Renal cortex interstitium (tissue), 11 donors: ENCODE results near the gene HOXC4. TPM values are rescaled to one million over a fixed set of nuclear protein-coding genes. Genes with fewer than 3 reads are reported as not detected.
A peak's percentile ranks its signal among the peaks of the same experiment; 100 is the strongest.
"Not testable (repeated sequence)": the region's sequence is repeated elsewhere in the genome, so short reads cannot be mapped to it uniquely, and the experiment has no call there.

Experiments used
- DNase-seq, 11 donors: peaks; one replicate each; pipeline ENCODE4 v3.0.0-alpha.2; 2013; ENCODE audit warnings: low read depth in 9 of 11, low spot score in 4 of 11; ENCODE audit errors: extremely low read depth in 1 of 11
- polyA plus RNA-seq, 3 donors: library from polyadenylated mRNA; unstranded; fragments of 120-200 nt; gene quantifications; one replicate each; pipeline ENCODE4 v1.2.1, GENCODE V29; 2013; ENCODE audit not compliant: insufficient read length in 3 of 3

HOXC4 gene
- polyA plus RNA-seq, 3 donors: 53.9 to 76.1 (median 59.0) TPM

DNA sequence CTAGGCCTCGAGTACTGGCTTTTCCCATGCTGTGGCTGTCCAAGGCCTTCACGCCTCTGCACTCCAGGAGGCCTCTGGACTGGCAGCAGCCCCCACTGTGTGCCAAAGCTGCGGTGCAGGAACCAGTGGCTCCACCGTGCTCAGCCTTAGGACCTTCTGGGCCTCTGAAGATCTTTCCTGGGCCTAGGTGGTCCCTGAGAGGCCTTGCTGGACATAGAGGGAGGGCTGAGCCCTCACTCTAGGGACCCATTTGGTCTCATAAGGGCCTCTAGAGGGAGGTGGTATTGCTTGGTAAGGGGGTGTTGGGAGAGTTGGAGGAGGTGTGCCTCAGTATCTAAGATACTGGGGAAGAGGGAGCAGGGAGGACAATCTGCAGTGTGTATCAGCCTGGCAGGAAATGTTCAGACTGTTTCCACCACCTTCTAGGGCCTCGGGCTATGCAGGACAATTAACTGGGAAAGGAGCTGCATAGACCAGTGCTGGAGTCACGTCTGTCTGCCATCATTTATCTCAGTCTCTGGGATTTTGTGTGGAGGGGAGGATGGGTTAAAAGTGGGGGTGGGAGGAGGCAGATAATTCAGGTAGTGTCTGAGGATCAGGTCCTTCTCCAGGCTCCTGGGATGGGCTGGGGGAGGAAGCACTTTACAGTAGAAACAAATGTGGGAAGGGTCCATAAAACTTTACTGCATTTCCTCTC lies 17.9 kb upstream of the HOXC4 start:
- no peak for DNase-seq

DNA sequence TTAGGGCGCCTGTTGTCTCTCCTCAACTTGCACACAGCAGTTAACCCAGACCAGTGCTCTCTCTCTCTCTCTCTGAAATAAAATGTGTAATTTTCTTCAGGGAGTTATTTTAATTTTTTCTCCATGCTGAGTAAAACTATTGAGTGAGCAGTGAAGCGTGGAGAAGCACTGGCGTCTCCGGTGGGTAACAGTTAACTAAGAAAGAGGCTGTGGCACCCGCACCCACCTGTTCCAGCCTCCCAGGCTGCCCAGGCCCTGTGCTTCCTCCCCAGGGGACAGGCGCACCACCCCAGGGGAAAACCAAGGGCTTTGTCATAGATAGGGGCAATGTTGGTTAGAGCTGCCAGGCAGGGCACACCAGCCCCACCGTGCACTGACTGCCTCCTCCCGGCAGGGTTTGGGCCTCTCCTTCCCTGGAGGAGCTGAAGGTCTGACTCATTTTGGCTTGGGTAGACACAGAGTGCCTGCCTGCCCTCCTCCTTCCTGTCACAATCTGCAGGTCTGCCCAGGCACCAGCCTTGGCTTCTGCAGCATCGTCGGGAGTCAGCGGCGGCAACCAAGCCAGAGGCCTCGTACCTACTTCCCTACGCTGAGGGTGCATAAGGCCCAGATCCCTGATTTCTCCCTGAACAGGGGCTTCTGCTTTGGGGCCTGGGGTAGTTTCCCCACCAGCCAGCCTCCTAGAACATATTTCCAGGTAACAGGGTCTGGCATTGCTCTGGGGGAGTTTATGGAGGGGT lies 16.8 kb upstream of the HOXC4 start:
- no peak for DNase-seq

DNA sequence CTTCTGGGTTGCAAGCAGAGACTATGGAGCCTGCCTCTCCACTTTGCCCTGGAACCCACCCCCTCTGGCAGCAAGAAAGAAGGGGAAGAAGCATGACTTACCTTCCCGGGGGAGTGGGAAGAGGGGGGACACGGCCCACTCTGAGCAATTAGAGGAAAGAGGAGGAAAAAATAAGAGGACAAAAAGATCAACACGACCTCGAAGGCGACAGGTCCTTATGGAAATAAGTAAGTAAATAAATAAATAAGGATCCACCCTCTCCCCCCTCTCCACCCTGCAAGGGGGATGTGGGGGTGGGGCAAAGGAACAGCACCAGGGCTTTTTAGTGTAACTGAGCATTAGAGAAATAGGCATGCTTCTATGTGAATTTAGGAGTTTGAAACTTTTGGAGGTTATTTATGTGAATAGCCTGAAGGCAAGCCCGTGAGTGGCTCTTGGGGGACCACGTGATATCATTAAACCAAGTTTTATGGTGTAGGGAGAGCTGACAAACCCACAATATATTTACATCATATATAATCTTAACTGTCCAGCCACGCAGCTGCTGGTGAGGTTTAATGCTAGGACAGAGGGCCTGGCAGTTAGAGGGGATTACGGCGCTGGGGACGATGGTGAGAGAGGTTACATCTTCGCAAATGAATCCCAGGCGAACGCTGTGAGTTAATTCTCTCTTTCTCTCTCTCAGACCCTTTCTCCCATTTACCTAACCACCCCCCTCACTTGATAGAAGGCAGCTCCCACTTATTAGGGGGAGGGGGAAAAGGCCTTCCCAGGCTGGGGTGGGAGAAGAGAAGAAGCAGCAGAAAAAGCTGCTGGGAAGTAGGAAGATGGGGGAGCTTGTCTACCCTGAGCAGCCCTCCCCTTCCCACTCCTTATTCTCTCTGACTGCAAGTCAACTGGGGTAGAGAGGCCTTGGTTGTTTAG lies 16.0 kb upstream of the HOXC4 start:
- DNase-seq: peak in 1 of 11 donors; percentile 79

DNA sequence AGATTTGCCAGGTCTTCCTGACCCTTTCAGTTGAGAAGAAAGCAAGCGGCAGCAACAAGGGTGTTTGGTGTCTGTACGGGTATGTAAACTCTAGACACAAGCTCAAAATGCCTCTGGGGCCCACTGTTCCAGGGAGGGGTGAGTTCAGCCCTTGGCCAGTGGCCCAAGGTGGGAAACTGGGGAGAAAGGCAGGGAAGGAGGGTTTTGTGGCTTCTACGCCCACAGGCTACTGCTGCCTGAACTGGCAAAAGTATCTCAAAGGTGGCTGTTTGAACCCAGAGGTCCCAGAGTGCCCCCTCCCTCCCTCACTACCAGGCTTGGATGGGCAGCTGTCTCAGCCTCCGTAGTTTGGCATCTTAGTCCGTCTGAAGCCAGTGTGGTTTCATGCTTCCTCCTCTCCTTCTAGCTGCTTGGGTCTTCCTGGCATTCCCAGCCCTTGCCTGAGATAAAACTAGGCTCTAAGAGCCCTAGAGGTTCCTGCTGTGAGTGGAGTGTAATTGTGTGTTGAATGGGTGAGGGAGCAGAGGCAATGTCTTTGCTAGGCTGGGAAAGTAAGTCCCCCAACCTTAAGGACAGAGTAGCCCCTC lies 15.3 kb upstream of the HOXC4 start:
- DNase-seq: no peak

DNA sequence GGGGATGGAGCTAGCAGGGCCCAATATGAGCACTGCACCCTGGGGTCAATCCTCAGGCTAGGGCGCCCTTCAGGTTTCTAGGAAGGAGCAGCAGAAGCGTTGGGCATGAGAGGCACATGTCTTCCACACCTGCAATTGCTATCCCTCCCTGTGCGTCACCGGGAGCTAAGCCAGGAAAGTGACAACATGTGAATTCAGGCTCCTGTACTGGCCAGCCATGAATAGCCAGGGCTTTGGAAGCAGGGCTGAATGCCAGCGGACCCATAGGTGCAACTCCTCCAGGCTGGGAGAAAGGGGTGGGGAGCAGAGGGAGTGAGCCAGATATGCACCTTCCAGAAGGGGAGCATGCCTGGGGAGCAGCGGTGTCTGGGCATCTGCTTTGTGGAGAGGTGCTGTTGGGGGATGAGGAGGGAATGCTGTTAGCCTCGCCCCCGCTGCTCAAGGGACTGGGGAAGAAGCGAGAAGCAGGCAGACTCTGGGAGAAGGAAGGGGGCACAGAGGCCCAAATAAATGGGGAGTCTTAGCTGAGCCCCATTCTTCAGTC lies 14.7 kb upstream of the HOXC4 start:
- DNase-seq: no peak

DNA sequence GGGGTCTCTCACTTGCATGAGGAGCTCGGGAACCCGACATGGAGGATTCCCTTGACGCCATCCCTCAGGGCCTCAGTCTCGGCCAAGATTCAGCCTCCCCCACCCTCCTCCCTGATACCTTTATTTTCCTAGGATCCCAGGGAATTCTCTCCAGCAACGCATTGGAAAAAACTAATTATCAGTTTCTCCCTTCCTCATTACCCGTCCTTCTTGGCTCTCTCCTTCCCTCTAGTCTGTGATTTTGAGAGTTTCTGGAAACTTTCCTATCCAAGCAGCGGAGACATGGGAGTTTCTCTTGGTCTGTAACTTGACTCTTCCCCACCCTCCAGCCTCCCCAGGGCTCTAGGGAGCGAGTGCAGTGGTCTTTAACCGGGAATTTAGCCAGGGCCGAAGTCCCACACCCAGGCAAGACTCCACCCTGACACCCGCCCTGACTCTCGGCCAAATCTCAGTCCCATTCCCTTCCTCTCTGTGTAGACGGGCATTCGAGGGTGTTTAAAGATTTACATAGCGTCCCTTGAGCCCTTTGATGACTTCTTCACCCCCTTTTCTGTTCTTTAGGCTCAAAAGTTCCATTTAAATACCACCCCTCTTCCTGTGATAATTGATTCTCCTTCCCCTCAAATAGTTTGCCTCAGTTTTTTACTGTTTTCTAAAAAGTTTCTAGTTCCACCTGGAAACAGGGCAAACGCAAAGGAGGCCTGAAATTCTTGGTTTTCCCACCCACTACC lies 14.1 kb upstream of the HOXC4 start:
- no peak for DNase-seq

DNA sequence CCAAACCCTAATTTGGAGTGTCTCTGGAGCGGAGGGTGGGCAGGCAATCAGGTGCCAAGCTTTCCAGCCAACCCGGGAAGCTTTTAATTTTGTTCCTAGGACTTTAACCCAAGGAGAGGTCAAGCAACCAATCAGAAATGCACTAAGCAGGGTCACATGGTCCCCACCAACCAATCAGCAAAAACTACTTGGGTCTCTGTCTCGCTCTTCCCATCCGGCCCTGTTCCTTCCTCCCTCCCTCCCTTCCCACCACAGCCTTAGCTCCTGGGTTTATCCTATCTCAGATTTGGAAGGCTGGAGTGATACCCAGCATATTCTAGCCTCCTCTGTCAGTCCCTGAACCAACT lies 13.5 kb upstream of the HOXC4 start:
- no peak for DNase-seq

DNA sequence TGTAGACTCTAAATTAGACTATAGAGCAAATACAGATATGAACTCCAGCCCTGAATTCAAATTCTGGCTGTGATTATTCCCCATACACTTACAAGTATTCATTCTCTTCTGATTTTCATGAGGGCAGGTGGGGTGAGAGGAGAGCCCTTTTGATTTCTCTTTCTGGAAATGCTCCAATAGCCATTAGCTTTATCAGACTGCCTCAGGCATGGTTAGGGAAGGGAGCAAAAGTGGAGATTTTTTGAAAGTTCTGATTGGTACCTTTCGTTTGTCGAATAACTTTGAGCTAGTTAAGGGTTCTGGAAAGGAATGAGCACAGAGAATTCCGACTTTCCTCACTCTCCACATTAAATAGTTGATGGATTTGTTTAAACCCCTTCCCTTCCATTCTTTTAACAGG lies 13.0 kb upstream of the HOXC4 start:
- DNase-seq: no peak

DNA sequence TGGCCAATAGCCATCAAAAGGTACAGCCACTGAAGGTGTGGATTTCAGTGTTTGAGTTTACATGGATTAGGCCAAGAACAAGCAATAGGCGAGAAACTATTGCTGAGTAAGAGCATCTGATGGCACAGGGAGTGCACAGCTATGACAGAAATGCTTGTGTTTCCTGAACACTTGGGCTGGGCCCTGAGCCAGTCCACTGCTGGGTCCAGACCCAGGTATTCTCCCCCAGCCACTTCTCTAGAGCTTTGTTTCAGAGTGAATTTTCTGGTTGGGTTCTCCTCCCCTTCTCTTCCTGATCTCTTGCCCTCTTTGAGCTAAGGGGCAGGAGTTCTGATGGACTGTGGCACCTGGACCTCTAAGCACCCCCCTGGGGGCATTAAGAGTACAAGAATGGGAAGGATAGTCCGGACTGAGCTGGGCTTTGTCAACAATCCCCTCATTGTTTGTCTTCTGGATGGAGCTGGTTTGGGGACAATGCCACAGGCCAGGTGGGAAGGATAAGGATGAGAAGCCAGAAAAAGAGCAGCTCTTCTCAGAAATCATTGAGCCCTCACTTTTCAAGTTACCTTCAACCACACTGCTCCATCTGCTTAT lies 12.4 kb upstream of the HOXC4 start:
- no peak for DNase-seq

DNA sequence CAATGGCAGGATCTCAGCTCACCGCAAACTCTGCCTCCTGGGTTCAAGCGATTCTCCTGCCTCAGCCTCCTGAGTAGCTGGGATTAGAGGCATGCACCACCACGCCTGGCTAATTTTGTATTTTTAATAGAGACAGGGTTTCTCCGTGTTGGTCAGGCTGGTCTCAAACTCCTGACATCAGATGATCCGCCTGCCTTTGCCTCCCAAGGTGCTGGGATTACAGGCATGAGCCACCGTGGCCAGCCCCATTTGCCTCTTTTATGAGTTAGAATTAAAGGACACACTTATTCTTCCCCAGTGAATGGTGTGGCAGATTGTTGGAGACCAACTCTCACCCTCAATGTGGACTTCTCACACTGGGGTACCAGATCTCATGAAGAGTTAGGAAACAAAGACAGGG lies 11.6 kb upstream of the HOXC4 start:
- not testable (repeated sequence) for DNase-seq

DNA sequence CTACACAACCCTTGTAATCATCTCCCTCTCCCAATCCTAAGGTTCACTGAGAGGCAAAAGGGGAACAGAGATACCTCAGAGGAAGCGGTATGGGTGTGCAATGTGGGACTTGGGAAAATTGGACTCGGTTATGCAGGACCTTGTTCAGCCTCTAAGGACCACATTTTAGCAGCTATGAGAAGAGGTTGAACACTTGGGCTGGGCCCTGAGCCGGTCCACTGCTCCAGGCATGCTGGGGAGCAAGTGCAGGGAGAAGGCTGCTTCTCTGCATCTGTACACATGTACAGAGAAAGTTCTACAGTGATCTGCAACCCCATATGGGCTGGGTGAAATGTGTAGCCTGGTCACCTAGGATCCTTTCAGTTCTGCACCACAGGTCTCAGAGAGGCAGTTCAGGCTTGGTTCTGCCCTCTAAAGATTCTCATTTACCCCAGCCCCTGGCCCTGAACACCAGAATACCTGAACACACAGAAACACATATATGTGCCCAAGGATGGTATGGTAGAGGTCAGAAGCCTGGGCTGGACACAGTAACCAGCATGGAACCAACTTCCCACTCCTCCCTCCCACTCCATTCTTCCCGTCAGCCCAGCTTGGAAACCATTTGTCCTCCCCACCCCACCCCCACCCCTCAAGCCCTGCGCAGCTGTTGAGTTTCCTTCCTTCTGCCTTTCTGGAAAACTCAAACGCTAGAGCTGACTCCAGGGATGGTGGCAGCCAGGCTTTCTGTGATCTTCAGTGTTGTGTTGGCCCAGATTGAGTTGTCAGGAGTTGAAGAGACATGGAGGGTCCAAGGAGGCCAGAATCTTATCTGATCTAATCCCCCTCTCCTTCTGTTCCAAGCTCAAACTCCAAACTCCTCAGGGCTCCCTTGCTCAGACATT lies 10.4 kb upstream of the HOXC4 start:
- peak in 2 of 11 donors; percentile 45 to 60 for DNase-seq

DNA sequence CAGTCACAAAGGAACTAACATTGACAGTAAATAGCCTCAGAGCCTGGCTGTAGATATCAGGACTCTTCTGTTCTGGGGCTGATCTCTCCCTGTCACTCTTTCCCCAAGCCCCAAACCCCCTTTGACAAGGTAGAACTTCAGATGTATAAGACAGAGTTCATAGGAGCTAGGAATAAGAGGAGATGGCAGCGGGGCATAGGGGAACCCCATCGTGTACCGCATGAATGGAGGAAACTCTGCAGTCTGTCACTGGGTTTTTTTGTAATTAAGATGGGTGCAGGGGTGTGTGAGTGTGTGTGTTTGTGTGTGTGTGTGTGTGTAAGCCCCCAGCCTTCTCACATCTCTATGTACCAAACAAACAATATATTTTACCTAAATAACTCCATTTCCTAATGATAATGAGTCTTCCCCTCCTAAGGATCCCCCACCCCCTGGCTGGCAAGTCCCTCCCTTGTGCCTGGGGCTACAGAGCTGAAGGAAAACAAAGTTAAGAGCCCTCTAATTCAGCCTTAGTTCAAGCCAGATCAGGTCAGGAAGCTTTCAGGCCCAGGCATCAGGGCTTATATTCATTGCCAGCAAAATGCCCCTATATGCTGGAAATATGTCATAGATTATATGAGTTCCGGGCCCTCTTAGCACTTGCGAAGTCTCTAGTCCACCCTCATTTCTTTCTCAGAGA lies 9.1 kb upstream of the HOXC4 start:
- DNase-seq: no peak

DNA sequence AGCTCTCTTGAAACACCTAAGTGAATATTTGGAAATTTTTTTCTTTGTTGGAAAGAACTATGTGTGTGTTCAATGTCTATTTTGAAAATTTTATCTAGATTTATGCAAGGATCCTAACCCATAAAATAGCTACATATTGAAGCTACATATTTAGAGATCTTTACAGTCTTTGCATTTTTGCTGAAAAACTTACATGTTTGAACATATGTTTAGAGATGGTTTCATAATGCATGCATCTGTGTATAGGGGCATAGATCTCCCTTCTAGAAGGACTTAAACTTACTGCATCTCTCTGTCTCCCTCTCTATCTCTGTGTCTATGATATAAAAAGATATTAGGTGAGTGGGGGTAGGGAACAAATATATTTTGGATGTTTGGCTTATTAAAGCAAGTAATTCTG lies 8.2 kb upstream of the HOXC4 start:
- DNase-seq: no peak

DNA sequence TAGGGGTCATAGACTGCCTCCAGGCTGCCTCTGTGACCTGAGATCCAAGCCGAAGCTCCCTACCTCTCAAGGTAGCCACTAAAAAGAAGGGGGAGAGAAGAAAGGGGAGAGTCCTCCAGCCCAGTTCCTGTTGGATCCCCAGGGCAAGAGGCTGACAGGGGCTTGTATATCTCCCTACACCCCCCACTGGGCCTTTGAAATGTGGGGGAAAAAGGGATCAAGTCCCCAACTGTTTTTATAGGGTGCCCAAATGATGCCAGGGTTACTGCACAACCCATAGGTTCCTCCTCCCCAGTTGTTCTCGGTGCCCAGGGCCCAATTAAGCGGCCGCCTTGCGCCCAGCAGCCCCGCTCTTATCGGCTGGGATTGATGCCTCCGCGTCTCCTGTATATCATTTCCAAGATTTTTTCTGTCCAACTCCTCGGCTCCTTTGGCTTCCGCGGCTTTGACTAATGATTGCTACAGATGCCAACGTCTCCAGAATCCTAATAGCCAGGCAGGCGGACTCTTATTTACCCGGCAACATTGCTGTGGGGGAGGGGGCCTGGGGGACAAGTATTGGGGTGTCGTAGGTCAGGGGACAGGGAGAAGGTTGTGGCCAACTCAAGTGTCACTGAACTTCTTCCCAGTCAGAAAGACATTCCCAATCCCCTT lies 7.6 kb upstream of the HOXC4 start:
- DNase-seq: no peak

DNA sequence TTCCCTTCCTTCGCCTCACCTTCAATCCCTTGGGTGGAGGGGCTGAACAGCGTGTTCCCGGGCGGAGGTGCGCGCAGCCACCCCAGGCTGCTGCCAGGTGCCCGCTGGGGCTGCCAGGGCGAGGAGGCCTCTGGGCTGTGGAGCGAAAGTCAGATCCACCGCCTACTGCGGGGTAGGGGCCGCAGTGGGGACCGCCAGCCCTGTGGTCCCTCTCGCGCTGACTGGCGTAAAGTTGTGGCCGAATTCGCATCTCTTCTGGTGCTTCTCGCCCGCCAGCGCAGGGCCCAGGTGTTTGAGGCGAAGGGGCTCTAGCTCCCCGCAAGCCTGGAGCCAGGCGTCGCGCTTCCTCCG lies 6.9 kb upstream of the HOXC4 start:
- no peak for DNase-seq

DNA sequence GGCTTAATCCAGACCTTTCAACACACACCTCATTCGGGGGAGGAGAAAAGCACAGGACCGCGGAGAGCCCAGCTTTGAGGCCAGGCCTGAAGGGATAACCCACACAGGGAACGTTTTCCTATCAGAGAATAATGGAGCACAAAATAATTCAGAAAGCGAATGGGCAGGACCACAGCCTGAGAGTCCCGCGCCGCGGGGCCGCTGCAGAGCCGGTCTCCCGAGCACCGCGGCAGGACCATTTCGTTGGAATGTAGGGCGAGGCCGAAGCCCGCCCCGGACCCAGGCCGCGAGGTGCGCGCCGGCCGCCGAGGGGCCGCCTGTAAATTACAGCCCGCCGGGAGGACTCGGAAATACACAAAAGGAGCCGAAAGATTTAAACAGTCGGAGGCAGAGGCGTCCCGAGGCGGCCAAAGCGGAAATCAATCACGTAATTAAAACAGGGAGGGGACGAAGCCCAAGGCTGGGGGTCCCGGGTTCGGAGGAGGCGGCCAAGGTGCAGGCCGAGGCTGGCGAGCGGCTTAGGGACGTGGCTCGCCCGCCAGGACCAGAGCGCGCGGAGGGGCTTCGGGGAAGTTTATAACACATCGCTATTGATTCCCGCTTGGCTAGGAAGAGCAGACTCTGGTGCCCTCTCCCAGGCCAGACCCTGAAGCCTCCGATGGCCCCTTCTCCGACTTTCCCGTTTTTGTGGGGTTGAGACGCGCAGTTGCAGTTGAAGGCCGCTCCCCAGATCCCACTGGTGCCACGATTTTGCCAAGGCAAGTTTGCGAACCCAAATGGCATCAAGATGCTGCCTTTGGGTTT lies 6.3 kb upstream of the HOXC4 start:
- no peak for DNase-seq
